ENCODE data around the gene CGNL1.

CGNL1 gene

DNA sequence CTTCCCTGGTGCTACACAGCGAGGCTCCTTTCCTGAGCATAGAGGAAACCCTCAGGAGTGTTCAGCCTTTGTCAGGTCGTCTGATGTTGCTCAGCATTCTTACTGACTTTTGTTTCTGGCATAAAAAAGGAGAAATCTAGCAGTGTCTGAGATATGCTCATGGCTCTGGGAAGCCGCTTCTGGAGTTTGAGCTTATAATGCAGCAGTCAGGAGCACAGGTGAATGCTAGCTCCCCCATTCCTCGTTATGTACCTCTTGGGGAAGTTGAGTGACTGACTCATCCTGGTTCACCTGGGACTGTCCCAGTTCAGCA, 166.2 kb downstream of the CGNL1 start:
- no peak for DNase-seq (ENCODE audit: low read depth in 1 of 2, low spot score in 1 of 2)

DNA sequence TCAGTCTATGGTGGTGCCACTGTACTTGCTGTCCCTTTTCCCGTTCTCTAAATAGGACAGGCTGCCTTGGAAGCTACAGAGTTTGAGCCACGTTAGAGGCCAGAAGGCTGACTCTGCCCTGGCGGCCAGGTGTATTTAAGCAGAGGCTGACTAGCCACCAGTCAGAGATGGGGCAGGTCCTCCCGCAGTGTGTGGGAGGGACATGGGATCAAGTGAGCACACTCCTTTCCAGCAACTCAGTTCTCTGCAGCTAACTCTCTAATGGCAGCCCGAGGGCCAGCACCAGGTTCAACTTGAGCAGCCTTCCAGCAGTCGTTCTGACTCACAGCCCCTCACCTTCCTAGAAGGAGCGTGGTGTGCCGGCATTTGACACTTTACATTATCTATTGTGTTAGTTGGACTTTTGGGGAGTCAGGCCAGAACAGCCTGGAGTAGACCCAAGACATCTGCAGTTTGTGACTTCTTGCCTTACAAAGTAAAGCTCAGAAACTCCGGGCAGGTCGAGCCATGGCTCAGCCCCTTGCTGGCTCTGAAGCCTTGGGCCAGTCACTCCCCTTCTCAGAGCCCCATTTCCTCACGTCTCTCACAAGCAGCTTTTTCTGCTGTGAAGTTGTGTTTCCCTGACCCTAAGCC, 168.7 kb downstream of the CGNL1 start:
- no peak for DNase-seq (ENCODE audit: low read depth in 1 of 2, low spot score in 1 of 2)

DNA sequence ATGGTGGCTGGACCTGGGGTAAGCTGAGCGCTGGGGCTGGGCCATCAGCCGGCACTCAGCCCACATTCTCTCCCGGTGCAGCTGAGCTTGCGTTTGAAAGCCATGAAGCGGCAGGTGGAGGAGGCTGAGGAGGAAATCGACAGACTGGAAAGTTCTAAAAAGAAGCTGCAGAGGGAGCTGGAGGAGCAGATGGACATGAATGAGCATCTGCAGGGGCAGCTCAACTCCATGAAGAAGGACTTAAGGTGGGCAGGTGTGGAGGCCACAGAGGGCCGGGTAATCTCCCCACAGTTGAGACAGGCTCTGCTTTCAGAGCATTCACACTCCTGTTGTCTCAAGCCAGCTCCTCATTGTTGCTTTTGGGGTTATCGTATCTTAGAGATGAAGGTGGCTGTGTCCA, 169.7 kb downstream of the CGNL1 start:
- no peak for DNase-seq (ENCODE audit: low read depth in 1 of 2, low spot score in 1 of 2)

DNA sequence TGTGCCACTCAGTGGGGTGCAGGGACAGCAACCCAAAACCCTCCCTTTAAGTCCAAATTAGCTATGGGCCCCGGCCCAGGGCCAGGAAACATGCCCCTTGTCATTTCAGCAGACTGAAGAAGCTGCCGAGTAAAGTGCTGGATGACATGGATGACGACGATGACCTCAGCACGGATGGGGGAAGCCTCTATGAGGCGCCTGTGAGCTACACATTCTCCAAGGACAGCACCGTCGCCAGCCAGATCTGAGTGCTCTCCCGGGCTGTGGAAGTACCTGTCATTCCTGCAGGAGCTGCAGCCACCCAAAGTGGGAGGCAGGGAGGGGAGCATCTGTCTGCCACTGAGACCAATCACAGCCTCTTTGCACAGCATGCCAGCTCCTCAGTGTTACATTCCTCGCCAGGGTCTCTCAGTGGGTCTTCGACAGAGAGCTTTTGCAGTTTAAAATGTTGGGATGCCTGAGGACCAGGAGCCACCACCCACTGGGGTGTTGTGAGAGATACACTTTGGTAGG, 171.0 kb downstream of the CGNL1 start:
- no peak for DNase-seq (ENCODE audit: low read depth in 1 of 2, low spot score in 1 of 2)

DNA sequence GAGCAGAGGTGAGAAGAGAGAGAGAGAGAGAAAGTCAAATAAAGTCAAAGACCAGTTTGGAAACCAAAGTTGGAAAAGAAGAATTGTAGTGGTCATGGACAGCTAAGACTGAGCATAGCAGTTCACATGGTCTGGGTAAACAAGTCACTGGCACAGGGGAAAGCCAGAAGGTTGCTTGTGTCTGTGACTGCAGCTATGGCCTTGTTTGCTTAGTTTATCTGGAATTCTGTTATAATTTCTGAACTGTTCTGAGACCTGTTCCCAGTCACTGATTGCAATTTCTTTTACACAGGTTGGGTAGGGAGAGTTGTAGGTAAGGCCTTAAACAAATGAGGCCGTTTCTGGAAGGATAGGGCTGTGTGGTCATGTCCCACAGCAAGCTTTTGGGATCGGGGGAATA, 172.0 kb downstream of the CGNL1 start:
- DNase-seq (ENCODE audit: low read depth in 1 of 2, low spot score in 1 of 2): no peak

DNA sequence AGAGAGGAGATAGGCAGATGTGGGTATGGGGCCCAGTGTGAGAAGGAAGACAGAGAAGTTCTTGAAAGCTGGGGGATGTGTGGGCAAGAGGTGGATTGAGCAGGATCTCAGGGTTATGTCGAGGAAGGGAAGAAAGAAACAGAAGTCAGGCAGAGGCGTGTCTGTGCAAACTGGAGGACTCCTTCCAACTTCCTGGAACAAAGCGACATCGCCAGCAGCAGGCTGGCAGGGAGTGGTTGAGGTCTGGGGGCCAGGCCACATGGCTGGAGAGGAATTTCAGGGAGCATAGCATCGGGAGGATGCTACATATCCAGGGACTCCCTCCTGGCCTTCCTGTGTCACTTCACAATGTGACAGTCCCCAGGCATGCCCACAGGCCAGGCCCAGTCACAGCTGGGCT, 172.5 kb downstream of the CGNL1 start:
- DNase-seq (ENCODE audit: low read depth in 1 of 2, low spot score in 1 of 2): no peak

DNA sequence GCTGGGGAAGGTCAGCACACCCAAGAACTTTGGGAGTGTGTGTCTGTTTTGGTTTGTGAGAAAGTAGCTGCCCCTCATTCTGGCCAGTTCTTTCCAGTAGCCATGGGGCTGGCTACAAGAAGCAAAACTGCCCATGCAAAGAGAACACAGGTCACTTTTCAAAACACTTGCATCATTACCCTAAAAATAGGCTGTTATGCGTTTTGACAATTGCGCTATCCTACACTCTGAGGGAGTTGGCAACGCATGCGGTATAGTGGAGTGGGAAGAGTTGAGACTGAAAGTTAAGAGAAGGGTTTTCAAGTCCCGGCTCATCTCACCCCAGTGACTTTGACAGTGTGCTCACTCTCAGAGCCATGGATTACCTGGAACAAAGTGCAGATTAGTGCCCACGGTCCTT, 173.6 kb downstream of the CGNL1 start:
- DNase-seq (ENCODE audit: low read depth in 1 of 2, low spot score in 1 of 2): no peak

DNA sequence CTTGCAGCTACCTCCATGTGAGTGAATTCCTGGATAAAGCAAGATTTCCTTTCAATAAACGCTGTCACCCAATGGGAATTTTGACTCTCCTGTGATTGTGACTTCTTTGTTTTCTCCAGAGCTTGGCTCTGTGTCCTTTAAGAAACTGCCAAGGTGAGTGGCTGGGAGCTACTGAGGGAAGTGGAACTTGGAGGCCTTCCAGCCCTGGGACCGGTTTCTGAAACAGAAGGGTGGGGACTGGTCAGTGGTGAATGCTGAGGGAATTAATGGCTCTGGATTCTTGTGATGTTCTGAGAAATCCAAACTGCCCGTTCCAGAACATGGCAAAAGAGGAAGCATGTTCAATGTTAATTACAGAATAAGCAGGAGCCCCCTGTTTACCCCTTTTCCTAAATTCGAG, 174.3 kb downstream of the CGNL1 start:
- no peak for DNase-seq (ENCODE audit: low read depth in 1 of 2, low spot score in 1 of 2)

DNA sequence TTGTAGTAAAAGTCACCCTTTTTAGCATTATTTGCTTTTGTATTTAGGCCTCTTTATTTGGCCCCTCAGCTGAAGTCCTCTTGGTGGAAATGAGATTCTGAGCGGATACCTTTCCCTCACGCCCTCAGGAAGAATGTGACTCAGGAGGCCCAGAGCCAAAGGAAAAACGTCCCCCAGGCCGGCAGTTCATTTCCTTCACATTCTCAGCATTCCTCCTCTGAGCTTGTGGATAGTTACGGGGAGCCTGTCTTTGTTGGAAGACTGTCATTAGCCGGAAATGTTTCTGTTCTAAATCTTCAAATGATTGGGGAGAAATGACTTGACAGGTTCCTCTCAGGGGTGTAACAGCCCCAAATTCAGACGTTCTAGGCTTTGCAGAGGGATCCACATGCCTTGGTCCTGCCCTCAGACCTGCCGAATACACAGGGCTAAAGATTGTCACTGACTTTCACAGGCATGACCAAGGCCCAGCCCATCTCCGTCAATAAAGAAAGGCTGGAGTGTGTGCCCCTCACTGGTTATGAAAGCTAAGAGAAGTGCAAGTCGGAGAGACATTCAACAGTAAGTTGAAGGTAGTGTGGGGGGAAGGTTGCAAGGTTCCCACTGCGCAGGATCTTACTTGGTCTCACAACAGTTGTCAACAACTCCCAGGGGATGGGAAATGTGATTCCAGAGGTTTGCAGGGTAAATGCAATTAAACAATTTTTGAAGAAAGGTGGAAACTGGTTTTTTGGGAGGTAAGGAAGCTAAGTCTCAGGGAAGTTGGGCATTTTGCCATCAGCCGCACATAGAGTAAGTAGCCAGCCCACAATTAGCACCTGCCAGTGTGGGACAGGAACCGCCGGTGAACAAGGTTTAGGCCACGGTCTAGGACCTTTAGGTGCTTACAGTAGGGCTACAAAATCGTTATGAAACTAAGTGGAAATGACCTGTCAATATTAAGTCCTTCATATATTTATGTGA, 175.7 kb downstream of the CGNL1 start:
- no peak for DNase-seq (ENCODE audit: low read depth in 1 of 2, low spot score in 1 of 2)

DNA sequence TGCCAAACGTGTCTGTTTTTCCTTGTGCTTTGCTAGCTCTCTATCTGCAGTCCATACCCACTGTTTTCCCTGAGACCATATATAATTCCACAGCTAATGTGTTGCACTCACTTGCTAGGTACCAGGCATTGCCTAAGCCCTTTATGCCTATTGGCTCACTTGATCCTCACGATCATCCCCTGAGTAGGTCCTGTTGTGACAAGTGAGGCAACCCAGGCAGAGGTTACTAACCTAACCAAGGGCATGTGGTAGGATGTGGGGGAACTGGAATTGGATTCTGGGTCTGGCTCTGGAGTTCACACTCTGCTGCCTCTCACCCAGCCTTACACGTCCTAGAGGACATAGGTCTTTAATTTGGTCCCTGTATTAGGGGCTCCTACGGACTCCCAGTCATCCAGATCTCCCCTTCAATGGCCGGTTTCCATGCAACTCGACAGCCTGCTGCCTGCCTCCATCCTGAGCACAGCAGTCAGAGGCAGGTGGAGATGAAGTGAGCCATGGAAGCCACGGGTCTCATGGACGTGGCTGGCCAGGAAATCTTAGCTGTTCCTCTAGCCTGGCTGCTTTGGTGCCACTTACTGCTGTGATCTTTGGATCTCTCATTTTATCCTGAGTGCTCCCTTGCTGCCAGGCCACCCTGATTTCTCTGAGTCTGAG, 176.5 kb downstream of the CGNL1 start:
- no peak for DNase-seq (ENCODE audit: low read depth in 1 of 2, low spot score in 1 of 2)

DNA sequence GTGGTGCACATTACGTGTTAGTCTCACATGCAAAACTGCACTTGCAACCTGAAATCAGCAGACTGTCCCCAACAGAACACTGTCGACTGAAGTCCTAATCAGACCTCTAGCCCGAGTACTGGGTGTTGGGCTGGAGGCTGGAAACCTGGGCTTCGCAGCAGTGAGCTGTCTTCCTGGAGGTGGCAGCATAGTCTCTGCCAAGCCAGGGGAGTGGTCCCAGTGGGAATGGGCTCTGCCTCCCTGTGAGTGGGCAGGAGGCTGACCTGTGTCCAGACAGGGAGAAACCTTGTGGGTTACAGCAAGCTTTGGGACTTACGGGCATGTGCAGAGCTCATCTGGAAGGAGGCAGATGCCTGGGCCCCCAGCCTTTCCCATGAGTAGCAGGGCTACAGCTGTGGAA, 177.2 kb downstream of the CGNL1 start:
- no peak for DNase-seq (ENCODE audit: low read depth in 1 of 2, low spot score in 1 of 2)

DNA sequence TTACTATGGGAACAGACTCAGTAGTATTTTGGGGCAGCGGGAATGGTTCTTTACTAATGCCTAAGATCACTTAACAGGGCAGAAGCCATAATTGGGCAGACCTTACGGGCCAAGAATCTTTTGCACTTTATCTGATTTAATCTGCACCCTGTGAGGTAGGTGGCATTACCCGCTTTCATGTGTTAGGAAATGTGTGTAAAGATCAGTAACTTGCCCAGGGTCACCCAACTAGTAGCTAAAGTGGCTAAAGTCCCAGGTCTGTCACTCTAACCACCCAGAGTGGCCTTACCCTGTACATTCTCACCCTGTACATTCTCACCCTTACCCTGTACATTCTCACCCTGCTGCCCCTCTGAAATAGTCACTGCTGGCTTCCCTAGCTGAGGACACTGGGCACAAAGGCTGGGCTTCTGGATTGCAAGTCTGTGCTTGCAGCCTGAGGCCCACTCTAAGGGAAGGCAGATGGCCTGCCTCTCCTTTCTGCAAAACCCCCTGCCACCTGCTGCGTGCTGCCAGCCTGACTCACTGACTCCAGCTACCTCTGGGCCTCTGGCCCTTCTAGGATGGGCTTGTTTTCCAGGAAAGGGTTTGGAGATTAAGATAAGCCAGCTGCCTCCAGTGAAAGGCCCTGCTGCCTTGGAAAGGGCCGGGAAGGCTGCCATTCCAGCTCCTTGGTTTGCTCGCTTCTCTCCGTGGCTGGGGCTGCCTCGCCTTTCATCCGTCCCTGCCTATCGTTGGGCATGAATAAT, 177.9 kb downstream of the CGNL1 start:
- no peak for DNase-seq (ENCODE audit: low read depth in 1 of 2, low spot score in 1 of 2)

DNA sequence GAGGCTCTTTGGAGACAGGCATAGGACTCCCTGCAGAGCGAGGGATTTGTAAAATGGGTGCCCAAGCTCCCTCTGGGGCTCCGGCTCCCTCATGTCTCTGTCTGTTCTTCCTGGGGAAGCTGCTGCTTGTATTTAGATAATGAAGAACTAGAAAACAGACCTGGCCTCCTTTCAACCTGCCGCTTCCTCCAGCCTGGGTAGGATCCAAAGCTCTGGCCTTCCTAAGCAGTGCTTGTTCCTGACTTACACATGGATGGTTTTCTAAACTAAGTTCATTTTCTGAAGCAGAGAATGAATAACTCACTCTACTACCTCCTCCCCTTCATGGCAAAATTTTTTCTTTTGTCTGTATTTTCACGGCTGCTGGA, 178.5 kb downstream of the CGNL1 start:
- DNase-seq (ENCODE audit: low read depth in 1 of 2, low spot score in 1 of 2): no peak

DNA sequence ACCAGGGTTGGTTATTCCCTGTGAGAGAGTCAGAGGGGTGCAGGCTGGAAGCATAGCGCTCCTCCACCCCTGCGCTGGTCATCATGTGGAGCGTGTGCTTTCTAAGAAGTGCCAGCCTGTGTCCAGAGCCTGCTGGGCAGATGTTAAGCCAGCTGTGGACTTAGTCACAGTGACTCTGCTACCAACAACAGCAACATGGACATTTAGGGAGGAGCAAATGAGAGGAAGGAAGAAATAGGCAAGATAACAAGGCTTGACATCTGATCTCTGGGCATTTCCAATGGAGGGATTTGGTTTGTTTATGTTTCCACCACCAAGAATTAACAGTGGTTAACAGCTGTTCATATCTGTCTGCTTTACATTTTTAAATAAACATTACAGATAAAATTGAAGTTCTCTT, 179.0 kb downstream of the CGNL1 start:
- no peak for DNase-seq (ENCODE audit: low read depth in 1 of 2, low spot score in 1 of 2)

DNA sequence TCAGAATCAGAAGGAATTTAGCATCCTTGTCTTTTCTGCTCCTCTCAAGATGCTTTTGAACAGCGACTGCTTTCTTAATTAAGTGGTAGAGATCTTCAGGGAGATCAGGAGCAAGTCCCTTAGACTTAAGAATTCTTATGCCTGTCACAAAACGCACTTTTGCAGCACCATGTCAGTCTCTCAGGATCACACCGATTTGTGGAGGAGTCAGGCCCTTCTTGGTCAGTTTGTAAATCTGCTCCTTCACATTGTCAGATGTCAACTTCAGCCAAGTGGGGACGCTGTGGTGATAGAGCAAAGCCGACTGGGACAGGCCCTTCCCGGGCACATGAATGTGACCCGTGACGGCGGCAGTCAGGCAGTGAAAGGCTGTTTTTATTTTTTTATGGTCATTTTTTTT, 179.7 kb downstream of the CGNL1 start:
- DNase-seq (ENCODE audit: low read depth in 1 of 2, low spot score in 1 of 2): no peak

DNA sequence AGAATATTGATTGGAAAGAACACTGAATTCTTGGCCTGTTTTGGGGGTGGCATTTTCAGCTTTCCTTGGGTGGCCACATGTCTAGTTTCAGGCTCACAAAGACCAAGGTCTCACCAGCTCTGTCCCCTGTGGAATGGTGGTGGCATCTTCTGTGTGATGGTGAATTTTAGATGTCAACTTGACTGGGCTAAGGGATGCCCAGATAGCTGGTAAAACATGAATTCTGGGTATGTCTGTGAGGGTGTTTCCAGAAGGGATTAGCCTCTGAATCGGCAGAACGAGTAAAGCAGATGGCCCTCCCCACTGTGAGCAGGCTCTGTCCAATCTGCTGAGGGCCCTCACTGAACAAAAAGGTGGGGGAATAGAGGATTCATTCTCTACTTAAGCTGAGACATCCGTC, 181.0 kb downstream of the CGNL1 start:
- no peak for DNase-seq (ENCODE audit: low read depth in 1 of 2, low spot score in 1 of 2)

DNA sequence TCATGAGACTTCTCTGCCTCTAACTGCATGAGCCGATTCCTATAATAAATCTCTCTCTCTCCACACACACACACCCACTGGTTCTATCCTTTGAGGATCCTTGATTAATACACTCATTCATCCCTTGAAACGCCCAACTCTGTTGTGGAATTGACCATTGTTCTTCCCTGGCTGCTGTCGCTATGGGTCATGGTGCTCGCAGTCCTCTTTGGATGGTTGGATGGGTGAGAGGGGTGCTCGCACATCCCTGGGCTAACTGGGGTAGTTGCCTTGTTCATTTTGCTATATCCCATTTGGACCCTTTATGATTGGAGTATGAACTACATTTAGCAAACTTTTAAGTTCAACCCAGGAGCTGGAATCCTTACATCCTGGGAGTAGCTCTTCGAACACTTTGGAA, 181.5 kb downstream of the CGNL1 start:
- DNase-seq (ENCODE audit: low read depth in 1 of 2, low spot score in 1 of 2): no peak

DNA sequence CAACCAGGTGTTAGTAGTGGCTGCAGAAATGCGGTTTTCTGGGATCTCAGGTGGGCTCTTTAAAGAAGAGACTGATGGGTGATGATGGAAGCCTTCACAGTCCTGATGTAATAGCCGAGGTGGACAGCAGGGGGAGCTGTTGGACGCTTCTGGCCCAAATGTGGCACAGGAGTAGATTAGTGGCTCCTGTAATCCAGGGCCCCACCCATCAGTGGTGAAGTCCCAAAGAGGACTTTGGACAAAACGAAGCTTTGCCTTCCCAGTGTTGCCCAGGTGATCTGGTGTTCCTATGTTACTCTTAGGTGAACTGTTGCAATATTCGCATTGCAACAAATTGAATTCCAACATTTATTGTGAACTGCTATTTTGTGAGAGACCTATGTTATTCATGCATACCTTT, 183.6 kb downstream of the CGNL1 start:
- DNase-seq (ENCODE audit: low read depth in 1 of 2, low spot score in 1 of 2): peak; percentile 38 to 66

DNA sequence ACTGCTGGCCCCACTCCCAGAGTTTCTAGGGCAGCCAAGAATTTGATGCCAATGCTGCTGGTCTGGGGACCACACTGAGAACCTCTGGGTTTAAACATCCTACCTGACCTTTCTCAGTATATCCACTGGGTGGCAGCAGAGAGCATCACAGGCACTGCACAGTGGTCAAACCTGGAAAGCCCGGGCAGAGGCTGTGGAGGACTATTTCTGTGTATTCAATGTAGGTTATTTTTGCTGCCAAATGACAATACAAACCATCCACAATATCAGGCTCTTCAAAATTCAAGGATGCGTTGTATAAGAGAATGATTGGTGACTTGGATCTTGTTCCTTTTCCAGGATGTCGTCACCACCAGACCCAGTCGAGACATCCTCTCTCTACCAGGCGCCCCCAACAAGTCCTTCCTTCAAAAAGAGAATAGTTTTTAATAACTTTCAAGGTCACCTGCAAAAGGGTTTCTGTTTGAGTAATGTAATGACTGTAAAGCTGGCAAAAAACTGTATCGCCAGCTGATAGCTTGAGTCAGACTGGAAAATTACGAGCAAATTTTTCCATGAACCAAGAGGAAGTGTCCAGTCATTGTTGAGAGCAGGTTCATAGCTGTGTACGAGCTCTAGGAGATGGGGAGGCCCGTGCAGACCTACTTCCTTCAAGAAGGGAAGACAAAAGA, 184.9 kb downstream of the CGNL1 start:
- peak; percentile 19 to 22 for DNase-seq (ENCODE audit: low read depth in 1 of 2, low spot score in 1 of 2)

DNA sequence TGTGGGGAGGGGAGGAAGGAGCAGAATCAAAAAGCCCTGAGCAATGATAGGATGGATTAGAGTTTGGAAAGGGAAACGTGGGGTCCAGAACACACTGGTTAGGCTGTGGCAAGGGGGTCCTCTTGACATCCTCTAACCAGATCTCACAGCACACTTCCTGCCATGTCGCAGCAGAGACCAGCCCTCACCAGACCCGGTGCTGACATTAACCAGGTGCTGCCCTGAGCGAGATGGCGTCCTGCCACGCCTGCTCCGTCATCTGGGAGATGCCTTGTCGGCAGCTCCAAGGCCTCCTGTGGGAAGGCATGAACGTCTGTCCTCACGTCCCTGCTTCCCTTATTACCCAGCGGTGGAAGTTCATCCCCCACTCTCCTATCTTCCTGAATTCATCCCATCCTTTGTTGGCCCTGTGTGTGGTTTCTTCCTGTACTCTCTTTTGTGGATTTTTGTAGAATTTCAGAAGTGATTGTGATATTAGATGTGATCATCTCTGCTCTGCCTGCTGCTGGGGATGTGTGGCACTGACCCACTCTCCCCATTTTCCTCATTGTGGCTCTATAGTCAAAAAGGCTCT, 186.0 kb downstream of the CGNL1 start:
- DNase-seq (ENCODE audit: low read depth in 1 of 2, low spot score in 1 of 2): no peak

DNA sequence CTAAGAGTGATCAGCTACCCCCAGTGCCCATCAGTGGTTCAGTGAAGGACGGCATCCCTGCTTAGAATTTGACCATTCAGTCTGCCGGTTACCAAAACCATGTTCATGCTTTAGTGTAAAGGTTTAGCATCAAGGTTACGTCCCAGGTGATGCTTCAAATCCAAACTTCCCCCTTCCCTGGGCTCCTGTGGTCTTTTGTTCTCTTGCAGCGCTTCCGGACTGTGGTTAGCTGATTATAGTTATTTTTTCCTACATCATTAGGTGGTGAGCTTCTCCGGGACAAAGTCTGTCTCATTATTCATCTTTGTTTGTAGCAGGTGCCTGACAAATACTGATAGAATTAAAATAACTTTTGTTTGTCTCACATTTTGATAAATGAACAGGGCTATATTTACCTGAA, 187.1 kb downstream of the CGNL1 start:
- no peak for DNase-seq (ENCODE audit: low read depth in 1 of 2, low spot score in 1 of 2)
